Activated CD8-positive, alpha-beta memory T cell treated with anti-CD3 and anti-CD28 coated beads, Interleukin-2, amount 50 U/mL, for 1 hour (primary cell): ENCODE results near the gene C22orf39.
"Not testable (repeated sequence)": the region's sequence is repeated elsewhere in the genome, so short reads cannot be mapped to it uniquely, and the experiment has no call there.

Experiments
- DNase-seq: peaks from one replicate; pipeline ENCODE4 v3.0.0-alpha.2; 2020; ENCODE audit errors: extremely low read depth

Gene C22orf39

GRCh38 chr22:19453718-19454117 lies 6.2 kb upstream of the C22orf39 start:
- DNase-seq: no peak

DNA sequence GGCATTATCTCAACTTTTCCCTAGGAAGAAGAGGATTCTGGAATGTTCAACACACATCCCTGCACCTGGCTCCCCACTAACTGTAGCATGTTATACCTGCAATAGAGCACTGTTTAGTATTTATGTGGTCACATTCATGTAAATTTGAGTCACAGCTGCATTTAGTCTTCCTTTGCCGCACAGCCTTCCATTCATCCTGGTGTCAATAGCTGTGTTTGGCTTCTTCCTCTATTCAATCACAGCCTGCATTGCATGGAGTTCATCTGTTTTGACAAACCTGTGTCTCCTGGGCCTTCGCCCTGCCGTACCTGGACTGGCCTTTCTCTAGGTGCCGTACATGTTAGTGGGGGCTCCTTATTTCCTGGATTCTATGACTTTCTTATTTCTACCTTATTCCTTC lies 4.1 kb upstream of the C22orf39 start:
- DNase-seq: no peak

GRCh38 chr22:19450363-19451175 lies 3.1 kb upstream of the C22orf39 start:
- DNase-seq: no peak

GRCh38 chr22:19449422-19449767 lies 1.9 kb upstream of the C22orf39 start:
- DNase-seq: no peak

- no peak for DNase-seq
Observed at GRCh38 chr22:19448739-19449421, 1.4 kb upstream of the C22orf39 start.

DNA sequence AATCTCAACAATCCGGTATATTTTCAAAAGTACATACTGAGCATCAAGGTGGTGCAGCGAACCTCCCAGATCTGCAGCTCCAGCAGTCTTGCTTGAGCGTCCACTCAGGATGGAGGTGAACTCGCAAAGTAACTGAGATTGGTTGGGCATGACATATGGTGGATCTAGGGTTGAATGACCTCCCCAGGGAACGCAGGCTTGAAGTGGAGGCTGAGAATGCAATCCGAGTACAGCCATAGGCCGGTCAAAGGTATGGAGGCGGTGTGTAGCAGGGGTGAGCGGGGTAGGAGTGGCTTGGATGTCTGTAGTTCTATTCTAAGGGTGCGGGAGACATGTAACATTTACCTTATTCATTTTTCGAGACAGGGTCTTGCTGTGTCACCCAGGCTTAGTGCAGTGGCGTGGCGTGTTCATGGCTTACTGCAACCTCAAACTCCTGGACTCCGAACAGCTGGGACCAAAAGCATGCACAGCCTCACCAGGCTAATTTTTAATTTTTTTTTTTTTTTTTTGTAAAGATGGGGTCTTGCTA lies 631 bp upstream of the C22orf39 start:
- DNase-seq: no peak

- DNase-seq: no peak
Observed at GRCh38 chr22:19446603-19447329, 745 bp downstream of the C22orf39 start.

- DNase-seq: not testable (repeated sequence)
Observed at GRCh38 chr22:19445279-19445982, 2.1 kb downstream of the C22orf39 start.

GRCh38 chr22:19443544-19444211 lies 3.8 kb downstream of the C22orf39 start:
- no peak for DNase-seq

GRCh38 chr22:19442166-19442565 lies 5.3 kb downstream of the C22orf39 start:
- no peak for DNase-seq

GRCh38 chr22:19440411-19441195 lies 6.9 kb downstream of the C22orf39 start:
- no peak for DNase-seq

GRCh38 chr22:19438298-19438697 lies 9.2 kb downstream of the C22orf39 start:
- no peak for DNase-seq

- not testable (repeated sequence) for DNase-seq
Observed at GRCh38 chr22:19436444-19437161, 10.9 kb downstream of the C22orf39 start.

DNA sequence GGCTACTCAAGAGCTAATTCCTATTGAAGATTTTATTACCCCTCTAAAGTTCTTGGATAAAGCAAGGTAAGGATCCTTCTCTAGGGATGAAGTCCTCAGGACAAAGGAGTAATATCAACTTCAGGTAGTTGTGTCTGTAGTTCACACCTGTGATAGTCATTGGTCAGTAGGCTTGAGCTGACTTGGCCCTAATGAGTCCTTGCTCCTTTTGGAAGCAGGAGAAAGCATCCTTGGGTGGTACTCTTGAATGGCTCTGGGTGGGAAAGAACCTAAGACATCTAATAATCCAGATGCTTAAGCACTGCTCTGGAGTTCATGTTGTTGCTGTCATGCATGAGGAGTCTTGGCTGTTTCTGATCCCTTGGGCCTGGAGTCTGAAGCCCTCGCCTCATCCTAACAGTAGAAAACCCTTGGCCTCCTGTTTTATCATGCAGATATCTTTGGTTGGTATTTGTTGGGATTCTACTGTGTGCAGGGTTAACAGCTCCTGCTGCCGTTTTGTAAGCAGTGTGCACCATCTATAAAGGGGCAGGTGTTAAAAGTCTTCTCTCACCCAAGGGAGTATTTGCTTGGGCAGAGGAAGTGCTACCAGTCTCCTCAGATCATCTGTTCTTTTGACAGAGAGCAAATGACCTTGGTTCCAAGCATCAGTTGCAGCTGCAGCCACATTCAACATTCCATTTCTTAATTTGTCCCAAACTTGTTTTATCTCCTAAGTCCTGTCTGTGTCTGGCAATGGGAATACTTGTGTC lies 12.5 kb downstream of the C22orf39 start:
- no peak for DNase-seq

DNA sequence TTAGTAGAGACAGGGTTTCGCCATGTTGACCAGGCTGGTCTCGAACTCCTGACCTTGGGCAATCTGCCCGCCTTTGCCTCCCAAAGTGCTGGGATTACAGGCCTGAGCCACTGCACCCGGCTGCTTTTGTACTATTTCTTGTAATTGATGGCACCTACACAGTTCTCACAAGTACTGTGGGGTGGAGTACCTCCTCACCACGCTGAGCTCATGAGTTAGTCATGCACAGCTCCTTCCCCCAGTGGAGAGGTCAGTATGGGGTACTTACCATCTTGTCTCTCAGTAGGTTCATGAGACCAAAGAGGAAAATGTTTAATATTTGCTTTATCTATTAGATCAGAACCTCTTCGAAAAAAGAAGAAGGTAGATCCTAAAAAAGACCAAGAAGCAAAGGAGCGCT lies 13.1 kb downstream of the C22orf39 start:
- no peak for DNase-seq

DNA sequence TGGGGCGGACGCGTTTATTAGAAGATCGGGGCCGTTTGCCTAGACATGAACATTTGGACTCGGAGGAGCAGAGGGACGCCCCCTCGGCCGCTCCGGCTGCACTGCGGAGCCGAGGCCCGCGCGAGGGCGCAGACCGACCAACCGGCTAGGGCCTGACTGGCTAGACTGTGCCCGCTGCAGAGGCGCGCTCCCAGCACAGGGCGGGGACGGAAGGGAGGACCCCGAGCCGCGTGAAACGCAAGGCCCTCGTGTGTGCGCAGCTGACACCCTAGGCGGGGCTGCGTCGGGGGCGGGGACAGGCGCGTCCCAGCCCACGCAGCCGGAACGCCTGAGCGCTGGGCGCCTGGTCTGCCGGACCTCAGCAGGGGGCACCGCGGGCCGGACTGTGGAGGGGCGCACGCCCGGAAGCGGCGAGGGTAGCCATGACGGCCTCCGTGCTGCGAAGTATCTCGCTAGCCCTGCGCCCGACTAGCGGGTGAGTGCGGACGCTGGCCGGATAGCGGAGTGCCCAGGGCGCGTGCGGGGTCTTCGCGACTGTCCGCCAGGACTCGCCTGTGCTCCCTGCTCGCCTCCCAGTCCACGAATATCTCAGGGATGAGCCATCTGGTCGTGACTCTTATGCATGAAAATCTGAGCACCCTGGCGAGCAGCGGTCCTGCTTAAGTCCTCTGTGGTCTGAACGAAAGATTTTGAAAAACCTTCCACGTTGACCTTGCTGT lies 15.2 kb downstream of the C22orf39 start, which contains the start of gene MRPL40:
Gene MRPL40, plus strand, starts transcription at position 413 of the 719 bp plus-strand sequence. Its CDS starts 10 bp downstream, at position 423.
- DNase-seq: peak; percentile 54

DNA sequence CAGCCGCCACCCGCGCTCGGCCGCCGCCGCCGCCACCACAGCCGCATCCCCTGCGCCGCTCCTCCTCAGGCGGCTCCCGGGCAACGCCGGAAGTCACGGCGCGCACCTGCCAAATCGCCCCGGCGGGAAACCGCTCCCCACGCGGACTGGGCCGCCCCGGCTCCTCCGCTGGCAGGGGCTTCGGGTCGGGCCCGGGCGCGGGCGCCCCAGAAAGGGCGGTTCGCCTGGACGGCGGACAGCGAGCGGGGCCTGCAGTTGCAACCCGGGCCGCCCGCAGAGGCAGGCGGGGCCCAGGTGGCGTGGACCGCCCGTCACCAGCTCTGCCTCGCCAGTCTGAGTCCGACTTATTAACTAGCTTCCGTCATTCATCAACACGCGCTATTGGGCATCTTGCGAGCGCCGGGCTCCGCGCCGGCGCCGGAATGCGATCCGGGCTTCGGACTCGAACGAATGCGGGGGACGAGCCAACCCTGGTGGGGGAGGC lies 15.8 kb downstream of the C22orf39 start, which contains the start of gene HIRA:
Gene HIRA, minus strand, starts transcription at position 85 of the 484 bp plus-strand sequence. CDS start 257 bp downstream, outside the sequence.
- peak; percentile 43 for DNase-seq
